ENCODE results near the gene ZNF451. TPM values are rescaled to one million over a fixed set of nuclear protein-coding genes. Genes with fewer than 3 reads are reported as not detected.
A peak's percentile ranks its signal among the peaks of the same experiment; 100 is the strongest.
"Not testable (repeated sequence)": the region's sequence is repeated elsewhere in the genome, so short reads cannot be mapped to it uniquely, and the experiment has no call there.

Gene ZNF451
- total RNA-seq = 58.1 and 61.2 TPM in 2 replicates

- Mint-ChIP-seq H3K4me1 (peaks cover 27% of the 10 kb centered on the region), H3K27ac (peak within 1 kb of the TSS; percentile 70), H3K9me3 (no peaks in the 10 kb centered on the region), H3K36me3 (ENCODE audit: low read depth) (peaks cover 17% of the 10 kb centered on the region), H3K27me3 (no peaks in the 10 kb centered on the region), H3K4me3 (peak within 1 kb of the TSS; percentile 70)
- intact Hi-C loops (cut with micrococcal nuclease) = loop anchor here (1.0 to 5.0 kb wide), 6 partner anchors 44 to 227 kb away; partner anchors contain the start of genes BAG2, BEND6, KIAA1586 and PRIM2
- DNase-seq = peak; percentile 99
Measured at GRCh38 chr6:57089687-57090457, at the start of gene ZNF451. Gene ZNF451, plus strand, starts transcription at chr6:57090188. Its CDS starts 66 bp downstream, at chr6:57090254.

GRCh38 chr6:57044061-57044460 lies 45.9 kb upstream of the ZNF451 start:
- peaks cover 16% of the 10 kb centered on the region for H3K4me1 Mint-ChIP-seq
- peaks cover 46% of the 10 kb centered on the region for H3K27me3 Mint-ChIP-seq
- intact Hi-C loops (cut with micrococcal nuclease); H3K36me3 Mint-ChIP-seq (ENCODE audit: low read depth); H3K4me3 Mint-ChIP-seq; H3K9me3 Mint-ChIP-seq; H3K27ac Mint-ChIP-seq; DNase-seq: not testable (repeated sequence)

- H3K36me3 Mint-ChIP-seq (ENCODE audit: low read depth) = peaks cover 12% of the 10 kb centered on the region
- no peak overlapping the region for H3K27ac Mint-ChIP-seq
- peaks cover 20% of the 10 kb centered on the region for H3K4me1 Mint-ChIP-seq
- intact Hi-C loops (cut with micrococcal nuclease) = no loop called here
- no peak overlapping the region for H3K4me3 Mint-ChIP-seq
- no peaks in the 10 kb centered on the region for H3K9me3 Mint-ChIP-seq
- DNase-seq = no peak
- H3K27me3 Mint-ChIP-seq = peaks cover 42% of the 10 kb centered on the region
Measured at GRCh38 chr6:57044568-57044967, 45.4 kb upstream of the ZNF451 start.

GRCh38 chr6:57046332-57047256 lies 43.4 kb upstream of the ZNF451 start, which contains the start of gene KIAA1586:
Gene KIAA1586, plus strand, starts transcription at chr6:57046693. Its CDS starts 63 bp downstream, at chr6:57046756.
- not testable (repeated sequence) for H3K9me3 Mint-ChIP-seq
- peaks cover 21% of the 10 kb centered on the region for H3K4me1 Mint-ChIP-seq
- peaks cover 20% of the 10 kb centered on the region for H3K36me3 Mint-ChIP-seq (ENCODE audit: low read depth)
- DNase-seq = peak; percentile 96
- intact Hi-C loops (cut with micrococcal nuclease) = loop anchor here (1.0 to 5.0 kb wide), 5 partner anchors 43 to 270 kb away; partner anchors contain the start of genes BAG2, BEND6, PRIM2 and RAB23
- H3K4me3 Mint-ChIP-seq = peak within 1 kb of the TSS; percentile 91
- H3K27me3 Mint-ChIP-seq = peaks cover 37% of the 10 kb centered on the region
- peak within 1 kb of the TSS; percentile 91 for H3K27ac Mint-ChIP-seq

- Mint-ChIP-seq H3K36me3 (ENCODE audit: low read depth) (peaks cover 23% of the 10 kb centered on the region), H3K27me3 (peaks cover 31% of the 10 kb centered on the region), H3K4me1 (peaks cover 21% of the 10 kb centered on the region)
- intact Hi-C loops (cut with micrococcal nuclease) = loop anchor here (2.0 to 5.0 kb wide), 3 partner anchors 90 to 270 kb away; partner anchors contain the start of genes BEND6, PRIM2 and RAB23
- not testable (repeated sequence) for H3K9me3 Mint-ChIP-seq, H3K27ac Mint-ChIP-seq, DNase-seq, H3K4me3 Mint-ChIP-seq
Measured at GRCh38 chr6:57047257-57047585, 42.8 kb upstream of the ZNF451 start.

- intact Hi-C loops (cut with micrococcal nuclease) = loop anchor here (2.0 to 5.0 kb wide), 3 partner anchors 91 to 269 kb away; partner anchors contain the start of genes BEND6, PRIM2 and RAB23
- H3K4me3 Mint-ChIP-seq = peak overlapping the region; percentile 81
- peaks cover 21% of the 10 kb centered on the region for H3K4me1 Mint-ChIP-seq
- not testable (repeated sequence) for DNase-seq, H3K9me3 Mint-ChIP-seq
- peaks cover 26% of the 10 kb centered on the region for H3K36me3 Mint-ChIP-seq (ENCODE audit: low read depth)
- peak overlapping the region; percentile 68 for H3K27ac Mint-ChIP-seq
- peaks cover 28% of the 10 kb centered on the region for H3K27me3 Mint-ChIP-seq
Measured at GRCh38 chr6:57047859-57048258, 42.1 kb upstream of the ZNF451 start.

GRCh38 chr6:57048577-57048976 lies 41.4 kb upstream of the ZNF451 start:
- Mint-ChIP-seq H3K36me3 (ENCODE audit: low read depth) (peaks cover 33% of the 10 kb centered on the region), H3K9me3 (no peaks in the 10 kb centered on the region), H3K4me1 (peaks cover 21% of the 10 kb centered on the region), H3K27me3 (peaks cover 22% of the 10 kb centered on the region), H3K4me3 (peak overlapping the region; percentile 81), H3K27ac (no peak overlapping the region)
- intact Hi-C loops (cut with micrococcal nuclease) = loop anchor here (5.0 kb wide), 1 partner anchor 91 kb away; the partner anchor contains the start of gene BEND6
- no peak for DNase-seq

- DNase-seq = no peak
- H3K27me3 Mint-ChIP-seq = no peaks in the 10 kb centered on the region
- intact Hi-C loops (cut with micrococcal nuclease) = no loop called here
- no peak overlapping the region for H3K27ac Mint-ChIP-seq
- peaks cover 5% of the 10 kb centered on the region for H3K9me3 Mint-ChIP-seq
- H3K4me3 Mint-ChIP-seq = no peak overlapping the region
- H3K4me1 Mint-ChIP-seq = peaks cover 6% of the 10 kb centered on the region
- peaks cover 38% of the 10 kb centered on the region for H3K36me3 Mint-ChIP-seq (ENCODE audit: low read depth)
Measured at GRCh38 chr6:57063847-57064246, 26.1 kb upstream of the ZNF451 start.

- Mint-ChIP-seq H3K27me3 (no peaks in the 10 kb centered on the region), H3K4me1 (peaks cover 6% of the 10 kb centered on the region), H3K27ac (no peak overlapping the region), H3K9me3 (peaks cover 5% of the 10 kb centered on the region), H3K4me3 (no peak overlapping the region), H3K36me3 (ENCODE audit: low read depth) (peaks cover 34% of the 10 kb centered on the region)
- intact Hi-C loops (cut with micrococcal nuclease) = no loop called here
- DNase-seq = no peak
Measured at GRCh38 chr6:57064809-57065208, 25.2 kb upstream of the ZNF451 start.

- Mint-ChIP-seq H3K9me3 (no peaks in the 10 kb centered on the region), H3K4me3 (no peak overlapping the region), H3K4me1 (peaks cover 6% of the 10 kb centered on the region), H3K27me3 (no peaks in the 10 kb centered on the region), H3K27ac (no peak overlapping the region), H3K36me3 (ENCODE audit: low read depth) (peaks cover 20% of the 10 kb centered on the region)
- DNase-seq = no peak
- intact Hi-C loops (cut with micrococcal nuclease) = no loop called here
Measured at GRCh38 chr6:57068061-57068460, 21.9 kb upstream of the ZNF451 start.

- Mint-ChIP-seq H3K27ac (no peak overlapping the region), H3K4me3 (no peak overlapping the region)
- DNase-seq = no peak
Measured at GRCh38 chr6:57069228-57069627, 20.8 kb upstream of the ZNF451 start.

GRCh38 chr6:57069920-57070331 lies 20.1 kb upstream of the ZNF451 start:
- Mint-ChIP-seq H3K36me3 (ENCODE audit: low read depth) (peaks cover 18% of the 10 kb centered on the region), H3K9me3 (no peaks in the 10 kb centered on the region), H3K4me1 (peaks cover 3% of the 10 kb centered on the region), H3K27ac (no peak overlapping the region), H3K4me3 (no peak overlapping the region), H3K27me3 (no peaks in the 10 kb centered on the region)
- intact Hi-C loops (cut with micrococcal nuclease) = no loop called here
- no peak for DNase-seq

More at GRCh38 chr6:57069228-57069627, 20.8 kb upstream of the ZNF451 start:
- Mint-ChIP-seq H3K9me3 (no peaks in the 10 kb centered on the region), H3K36me3 (ENCODE audit: low read depth) (peaks cover 21% of the 10 kb centered on the region), H3K4me1 (peaks cover 6% of the 10 kb centered on the region), H3K27me3 (no peaks in the 10 kb centered on the region)
- intact Hi-C loops (cut with micrococcal nuclease) = no loop called here

- Mint-ChIP-seq H3K27ac (no peak overlapping the region), H3K4me1 (no peaks in the 10 kb centered on the region), H3K27me3 (no peaks in the 10 kb centered on the region), H3K9me3 (no peaks in the 10 kb centered on the region), H3K36me3 (ENCODE audit: low read depth) (peaks cover 9% of the 10 kb centered on the region), H3K4me3 (no peak overlapping the region)
- intact Hi-C loops (cut with micrococcal nuclease) = no loop called here
- no peak for DNase-seq
Measured at GRCh38 chr6:57072108-57072507, 17.9 kb upstream of the ZNF451 start.
